GM21786 (cell line): ENCODE measurements around the gene KCNJ6.
"Not testable (repeated sequence)": the region's sequence is repeated elsewhere in the genome, so short reads cannot be mapped to it uniquely, and the experiment has no call there.

Source experiments
- ATAC-seq: cut with Tn5 transposase; IDR thresholded peaks from one replicate; pipeline ENCODE4 v1.9.1; 2021; ENCODE audit not compliant: unreplicated experiment

The KCNJ6 gene, protein sequence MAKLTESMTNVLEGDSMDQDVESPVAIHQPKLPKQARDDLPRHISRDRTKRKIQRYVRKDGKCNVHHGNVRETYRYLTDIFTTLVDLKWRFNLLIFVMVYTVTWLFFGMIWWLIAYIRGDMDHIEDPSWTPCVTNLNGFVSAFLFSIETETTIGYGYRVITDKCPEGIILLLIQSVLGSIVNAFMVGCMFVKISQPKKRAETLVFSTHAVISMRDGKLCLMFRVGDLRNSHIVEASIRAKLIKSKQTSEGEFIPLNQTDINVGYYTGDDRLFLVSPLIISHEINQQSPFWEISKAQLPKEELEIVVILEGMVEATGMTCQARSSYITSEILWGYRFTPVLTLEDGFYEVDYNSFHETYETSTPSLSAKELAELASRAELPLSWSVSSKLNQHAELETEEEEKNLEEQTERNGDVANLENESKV

DNA sequence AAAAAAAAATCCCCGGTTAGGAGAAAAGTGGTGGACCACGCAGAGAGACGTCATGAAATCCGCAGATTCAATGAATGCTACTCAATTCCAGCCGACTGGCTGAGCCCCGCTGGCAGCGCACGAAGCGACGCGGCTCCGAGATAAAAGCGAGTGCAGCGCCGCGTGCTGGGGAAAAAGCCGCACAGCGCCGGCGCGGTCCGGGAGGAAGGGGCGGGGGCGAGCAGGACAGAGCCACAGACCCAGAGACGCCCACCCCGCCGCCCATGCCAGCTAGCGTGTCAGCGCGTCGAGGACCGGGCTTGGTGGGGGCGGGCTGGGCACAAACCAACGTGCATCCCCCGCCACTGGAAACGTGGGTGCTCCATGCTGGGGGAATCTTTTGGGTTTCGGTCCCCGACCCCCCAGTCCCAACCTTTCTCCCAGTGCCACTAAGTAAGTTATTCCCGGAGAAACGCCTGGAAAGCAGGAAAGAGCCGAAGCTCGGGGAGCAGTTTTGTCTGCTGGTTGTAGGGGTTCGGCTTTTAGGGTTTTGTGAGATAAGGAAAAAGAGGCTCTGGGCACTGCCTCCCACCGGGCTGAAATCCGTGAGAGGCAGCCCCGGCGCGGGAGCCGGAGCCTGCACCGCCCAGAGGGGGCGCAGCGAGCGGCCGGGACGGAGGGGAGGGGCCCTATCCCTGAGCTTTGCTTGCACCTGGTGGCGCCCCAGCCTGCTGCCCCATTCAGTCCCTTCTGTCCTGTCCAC, at the start of gene KCNJ6:
Gene KCNJ6 (minus strand): TSS at position 148 of the 742 bp plus-strand sequence. CDS start 75,775 bp downstream, outside the sequence.
- ATAC-seq = no peak

DNA sequence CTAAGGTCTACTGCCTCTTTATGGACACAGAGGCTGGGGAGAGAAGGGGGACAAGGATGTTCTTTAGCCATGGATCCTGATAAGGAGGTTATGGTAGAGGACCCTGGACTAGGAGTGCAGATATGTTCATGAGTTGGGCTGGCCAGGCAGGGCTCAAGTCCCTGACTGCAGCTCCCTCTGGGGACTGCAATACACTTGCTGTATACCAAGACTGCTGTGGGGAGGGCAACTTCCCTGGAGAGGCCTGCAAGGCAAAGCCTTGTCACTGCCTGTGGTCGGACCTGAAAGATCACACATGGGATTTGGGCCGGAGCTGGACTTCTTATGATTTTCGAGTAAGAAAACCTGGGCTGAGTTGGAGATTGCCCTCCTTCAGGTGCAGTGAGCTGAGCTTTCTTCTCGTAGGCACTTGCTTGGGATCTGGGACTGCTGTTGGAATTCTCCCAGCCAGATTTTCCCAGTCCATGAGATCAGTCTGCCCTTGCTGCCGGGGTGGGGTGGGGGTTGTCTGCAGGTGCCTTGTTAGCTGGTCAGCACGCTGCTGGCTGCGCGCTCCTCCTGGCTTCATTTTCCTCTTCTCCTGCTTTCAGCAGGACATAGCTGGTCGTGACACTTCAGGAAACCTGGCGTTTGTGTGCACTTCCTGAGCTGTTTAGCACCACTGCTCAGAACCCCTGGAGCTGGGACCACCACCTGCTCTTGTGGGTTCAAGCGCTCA, 49.0 kb upstream of the KCNJ6 start:
- ATAC-seq = no peak

DNA sequence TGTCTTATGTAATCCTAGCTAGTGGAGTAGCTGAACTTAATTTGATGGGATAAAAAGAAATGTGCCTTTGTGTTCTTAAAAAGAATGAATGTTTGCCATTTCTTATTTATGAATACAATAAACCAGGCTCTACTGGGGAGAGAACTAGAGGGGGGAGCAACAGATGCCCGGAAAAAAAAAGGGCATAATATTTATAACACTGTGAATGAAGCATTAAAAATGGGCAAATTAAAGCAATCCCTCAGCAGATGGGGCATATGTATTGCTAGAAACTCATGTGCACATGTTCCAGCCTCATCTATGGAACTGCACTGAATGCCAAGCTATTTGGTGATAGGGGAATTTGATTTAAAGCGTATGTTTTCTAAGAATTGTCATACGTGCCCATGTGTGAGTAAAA, 42.3 kb upstream of the KCNJ6 start:
- no peak for ATAC-seq

DNA sequence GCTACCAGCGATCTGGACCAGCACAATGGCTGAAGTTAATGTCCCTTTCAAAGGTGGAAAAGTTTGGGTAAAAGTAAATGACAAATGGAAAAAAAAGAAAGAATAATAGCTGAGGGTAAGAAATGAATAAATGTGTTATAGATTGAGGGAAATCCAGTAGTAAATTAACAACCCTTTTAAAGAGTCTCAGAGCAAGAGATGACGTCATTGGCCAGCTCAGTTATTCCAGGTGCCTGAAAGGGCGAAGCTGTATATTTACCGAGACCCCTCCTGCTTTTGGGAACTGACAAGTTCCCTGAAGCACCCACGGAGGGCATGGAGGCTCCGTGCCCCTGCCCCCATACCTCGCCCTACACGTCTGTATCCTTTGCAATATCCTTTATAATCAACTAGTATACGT, 40.5 kb upstream of the KCNJ6 start:
- ATAC-seq = no peak

DNA sequence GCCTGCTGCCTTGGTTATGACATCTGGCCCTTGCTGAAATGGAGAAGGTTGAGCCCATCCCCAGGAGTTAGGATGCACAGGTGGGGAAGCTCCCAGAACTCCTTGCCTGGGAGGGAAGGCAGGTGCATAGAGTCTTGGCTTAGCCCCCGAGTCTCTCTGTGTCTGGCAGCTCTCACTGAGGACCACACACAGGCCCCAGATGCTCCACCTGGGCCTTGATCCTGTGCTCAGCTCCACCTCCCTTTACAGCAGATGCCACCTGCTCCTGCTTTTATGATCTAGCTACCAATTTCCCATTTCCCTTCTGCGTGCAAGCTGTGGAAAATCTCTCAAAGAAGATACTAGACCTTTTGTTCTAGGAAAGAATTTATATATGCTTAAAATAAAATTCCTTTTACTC, 28.8 kb upstream of the KCNJ6 start:
- no peak for ATAC-seq

DNA sequence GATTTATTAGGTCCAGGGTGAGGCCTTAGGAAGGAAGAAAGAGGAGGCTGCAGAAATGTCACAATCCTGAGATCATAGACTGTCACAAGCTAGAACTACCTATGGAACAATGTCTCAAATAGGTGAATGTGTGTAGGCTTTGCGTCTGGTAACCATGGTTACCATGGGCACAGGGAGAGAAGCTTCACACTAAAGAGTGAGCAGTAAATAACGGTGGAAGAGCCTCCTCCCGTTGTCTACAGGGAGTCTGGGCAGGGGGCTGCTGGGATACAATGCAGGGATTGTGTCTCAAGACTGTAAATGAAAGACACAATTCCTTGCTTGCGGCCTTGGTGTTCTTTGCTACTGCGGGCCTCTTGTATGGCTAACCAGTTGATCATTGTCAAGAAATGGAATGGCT, 28.2 kb upstream of the KCNJ6 start:
- no peak for ATAC-seq

DNA sequence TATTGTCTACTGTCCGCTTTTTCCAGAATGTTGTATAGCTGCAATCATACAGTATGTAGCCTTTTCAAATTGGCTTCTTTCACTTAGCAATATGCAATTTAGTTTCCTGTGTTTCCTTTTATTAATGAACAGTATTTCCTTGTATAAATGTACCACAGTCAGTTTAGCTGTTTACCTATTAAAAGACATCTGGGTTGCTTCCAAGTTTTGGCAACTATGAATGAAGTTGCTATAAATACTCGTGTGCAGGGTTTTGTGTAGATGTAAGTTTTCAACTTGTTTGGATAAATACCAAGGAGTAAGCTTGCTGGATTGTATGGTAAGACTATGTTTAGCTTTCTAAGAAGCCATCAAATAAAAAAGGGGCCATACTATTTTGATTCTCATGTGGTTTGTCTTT, 24.4 kb upstream of the KCNJ6 start:
- ATAC-seq = no peak

DNA sequence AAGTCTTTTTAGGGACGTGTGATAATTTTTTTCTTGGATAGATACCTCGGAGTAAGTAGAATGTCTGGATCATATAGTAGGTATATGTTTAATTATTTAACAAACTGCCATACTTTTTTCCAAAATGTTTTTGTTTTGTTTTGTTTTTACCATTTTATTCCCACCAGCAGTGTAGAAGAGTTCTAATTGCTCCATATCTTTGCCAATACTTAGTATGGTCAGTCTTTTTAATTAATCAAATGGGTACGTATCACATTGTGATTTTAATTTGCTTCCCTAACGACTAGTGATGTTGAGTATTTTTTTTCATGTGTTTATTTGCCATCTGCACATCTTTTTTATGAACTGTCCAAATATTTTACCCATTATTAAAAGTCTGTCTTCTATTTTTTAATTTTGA, 23.6 kb upstream of the KCNJ6 start:
- ATAC-seq = no peak

DNA sequence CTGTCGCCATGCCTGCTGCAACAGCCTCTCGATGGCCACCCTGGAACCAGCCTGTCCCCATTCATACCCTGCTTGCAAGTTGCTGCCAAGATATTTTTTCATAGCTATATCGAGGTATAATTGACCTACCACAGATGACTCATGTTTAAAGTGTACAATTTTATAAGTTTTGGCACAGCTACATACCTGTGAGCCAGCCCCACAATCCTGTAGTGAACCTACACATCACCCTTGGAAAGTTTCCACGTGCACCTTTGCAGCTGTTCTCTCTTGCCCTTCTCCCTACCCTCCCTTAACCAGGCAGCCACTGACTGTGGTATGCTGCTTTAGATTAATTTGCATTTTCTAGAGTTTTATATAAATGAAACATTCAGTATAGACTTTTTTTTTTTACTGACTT, 23.0 kb upstream of the KCNJ6 start:
- no peak for ATAC-seq

DNA sequence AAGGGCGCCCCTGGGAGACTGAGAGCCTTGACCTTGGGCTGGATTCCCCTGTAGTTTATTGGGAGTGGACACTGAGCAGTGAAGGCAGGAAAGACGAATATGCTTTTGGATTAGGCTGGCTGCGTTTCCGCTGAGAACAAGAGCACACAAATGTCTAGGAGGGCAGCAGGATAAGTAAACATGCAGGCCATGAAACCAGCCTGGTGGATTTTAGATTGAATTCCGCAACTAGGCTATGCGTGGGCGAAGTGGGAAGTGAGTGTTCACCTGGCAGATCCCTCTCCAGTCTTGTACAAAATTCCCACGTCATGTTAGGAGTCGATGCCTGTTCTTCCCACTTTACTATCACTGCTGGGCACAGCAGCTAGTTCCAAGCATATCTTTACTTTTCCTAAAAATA, 21.4 kb upstream of the KCNJ6 start:
- ATAC-seq = no peak

DNA sequence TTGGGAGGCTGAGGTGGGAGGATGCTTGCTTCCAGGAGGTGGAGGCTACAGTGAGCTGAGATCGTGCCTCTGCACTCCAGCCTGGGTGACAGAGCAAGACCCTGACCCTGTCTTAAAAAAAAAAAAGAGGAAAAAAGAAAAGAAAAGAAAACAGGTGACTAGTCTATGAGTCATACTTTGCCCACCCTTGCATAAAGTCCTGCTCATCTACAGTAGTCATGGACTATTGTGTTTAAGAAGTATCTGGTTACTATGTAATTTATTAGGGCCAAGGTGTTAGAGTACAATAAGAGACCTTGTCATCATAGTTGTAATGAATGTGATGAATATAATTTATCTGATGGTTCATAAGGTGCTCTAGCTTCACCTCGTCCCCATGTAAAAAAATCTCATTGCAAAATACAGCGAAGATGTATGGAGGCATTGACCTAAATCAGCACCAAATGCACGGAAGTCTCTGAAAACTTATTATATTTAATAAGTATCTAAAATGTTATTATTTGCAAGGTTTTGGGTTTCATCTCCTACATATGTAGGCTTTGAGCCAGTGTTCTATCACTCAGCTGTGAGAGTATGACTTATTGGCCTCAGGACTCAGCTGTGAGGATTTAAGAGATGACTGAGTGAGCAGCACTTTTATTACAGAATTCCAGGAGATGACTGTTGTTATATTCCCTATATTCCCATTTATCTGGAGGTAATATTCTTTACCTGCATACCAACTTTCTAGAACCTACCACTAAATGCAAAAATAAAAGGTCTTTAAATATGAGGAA, 19.9 kb upstream of the KCNJ6 start:
- ATAC-seq = no peak

DNA sequence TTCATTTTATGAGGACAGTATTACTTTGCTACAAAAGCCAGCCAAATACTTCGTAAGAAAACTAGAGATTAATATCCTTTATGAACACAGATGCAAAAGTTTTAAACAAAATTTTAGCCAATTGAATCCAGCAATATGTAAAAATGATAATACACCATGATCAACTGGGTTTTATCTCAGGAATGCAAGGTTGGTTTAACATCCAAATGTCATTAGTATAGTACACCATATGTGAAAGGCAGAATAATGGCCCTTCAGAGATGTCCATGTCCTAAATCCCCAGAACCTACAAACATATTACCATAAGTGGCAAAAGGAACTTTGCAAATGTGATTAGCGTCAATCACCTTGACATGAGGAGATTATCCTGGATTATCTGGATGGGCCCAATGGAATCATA, 16.7 kb upstream of the KCNJ6 start:
- ATAC-seq = no peak

DNA sequence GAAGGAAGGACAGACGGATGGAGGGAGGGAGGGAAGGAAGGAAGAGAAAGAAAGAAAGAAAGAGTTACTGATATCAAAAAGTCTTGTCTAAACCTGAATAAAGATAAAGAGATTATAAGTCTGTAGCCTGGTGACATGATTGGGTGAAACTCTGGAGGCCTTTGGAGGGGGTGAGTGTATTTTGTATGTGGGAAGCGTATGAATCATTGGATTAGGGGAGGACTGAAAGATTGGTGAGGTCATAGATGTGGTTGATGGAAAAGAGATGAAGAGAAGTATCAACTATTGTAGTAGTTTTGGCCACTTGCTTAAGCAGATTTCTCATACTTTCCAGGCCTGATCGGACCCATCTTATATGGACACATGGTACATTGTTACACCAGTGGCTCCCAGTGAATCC, 11.5 kb upstream of the KCNJ6 start:
- ATAC-seq = no peak

DNA sequence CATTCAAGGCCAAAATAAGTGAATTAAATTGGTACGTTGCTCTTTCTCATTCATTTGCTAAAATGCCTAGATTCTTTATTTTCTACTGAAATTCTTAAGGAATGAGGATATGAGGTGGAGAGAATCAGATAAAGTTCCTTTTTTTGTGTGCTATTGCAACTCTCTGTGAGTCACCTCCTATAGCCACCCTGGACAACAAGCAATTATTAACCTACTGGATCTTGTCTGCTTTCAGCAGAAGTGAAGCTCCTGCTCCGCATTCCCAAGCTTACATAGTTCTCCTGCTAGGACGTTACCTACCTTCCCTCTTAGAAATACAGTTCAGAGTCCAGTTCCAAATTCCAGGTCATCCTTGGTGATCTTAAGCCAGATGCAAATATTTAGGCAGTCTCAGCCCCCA, 4.8 kb upstream of the KCNJ6 start:
- ATAC-seq = no peak

DNA sequence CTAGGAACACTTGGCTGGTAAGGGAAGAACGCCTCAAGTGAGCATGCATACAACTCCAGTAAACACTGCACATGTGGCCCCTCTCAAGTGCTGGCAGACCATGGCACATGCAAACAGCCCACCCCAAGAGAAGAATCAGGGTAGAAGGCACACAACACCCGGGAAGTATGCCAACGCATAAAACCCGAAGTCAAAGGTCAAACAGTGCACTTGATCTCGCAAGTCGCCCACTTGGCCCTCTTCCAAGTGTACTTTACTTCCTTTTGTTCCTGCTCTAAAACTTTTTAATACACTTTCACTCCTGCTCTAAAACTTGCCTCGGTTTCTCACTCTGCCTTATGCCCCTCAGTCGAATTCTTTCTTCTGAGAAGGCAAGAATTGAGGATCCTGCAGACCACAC, 4.0 kb upstream of the KCNJ6 start:
- not testable (repeated sequence) for ATAC-seq

DNA sequence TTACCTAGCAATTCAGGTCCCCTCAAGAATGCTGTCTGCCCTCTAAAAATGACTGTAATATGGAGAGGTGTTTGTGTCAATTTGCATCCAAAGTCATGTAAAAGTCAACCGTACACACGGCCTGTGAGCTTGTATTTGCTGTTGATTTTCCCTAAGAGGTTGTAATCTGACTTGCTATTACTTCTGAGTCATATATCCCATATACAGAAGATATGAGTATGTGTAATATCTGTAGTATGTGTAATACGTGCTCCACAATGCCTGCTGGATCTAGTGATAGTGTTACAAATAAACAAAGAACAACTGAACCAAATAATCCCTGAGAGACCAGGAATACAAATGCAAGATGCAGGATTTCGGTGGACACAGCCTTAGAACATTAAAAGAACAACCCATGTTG, 1.4 kb upstream of the KCNJ6 start:
- ATAC-seq = no peak

DNA sequence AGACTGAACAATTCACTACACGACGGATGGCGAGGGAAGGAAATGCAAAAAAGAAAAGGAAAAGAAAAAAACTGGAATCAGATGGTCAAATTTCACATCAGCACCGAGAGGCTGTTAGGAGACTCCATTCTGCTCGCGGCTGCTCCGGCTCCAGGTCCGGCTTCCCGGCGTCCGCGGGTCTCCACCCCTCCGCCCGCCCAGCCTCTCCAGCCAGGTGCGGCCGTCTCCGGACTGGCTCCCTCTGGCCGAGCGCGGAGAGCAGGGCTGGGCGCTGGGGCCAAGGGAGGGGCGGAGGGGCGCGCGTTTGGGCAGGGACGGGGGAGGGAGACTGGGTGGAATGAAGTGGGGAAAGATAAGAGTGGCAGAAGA, 332 bp downstream of the KCNJ6 start:
- no peak for ATAC-seq

DNA sequence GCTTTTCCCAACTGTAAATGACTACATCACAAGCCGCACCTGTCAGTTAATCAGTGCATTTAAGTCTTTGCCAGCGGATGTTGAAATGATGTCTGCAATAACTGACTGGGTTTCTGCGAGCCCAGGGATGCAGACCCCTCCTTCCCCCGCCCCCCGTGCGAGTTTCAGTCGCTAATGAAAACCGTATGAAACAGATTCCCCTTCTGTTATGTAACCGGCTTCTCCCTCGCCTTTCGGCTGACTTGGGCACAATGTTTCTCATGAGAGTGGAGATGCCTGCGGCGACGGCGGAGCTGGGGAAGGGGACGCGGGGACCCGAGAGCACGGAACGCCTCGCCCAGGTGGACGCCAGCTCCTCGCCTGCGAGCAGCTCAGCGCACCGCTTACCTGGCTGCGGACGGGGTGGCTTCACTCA, 753 bp downstream of the KCNJ6 start:
- no peak for ATAC-seq

DNA sequence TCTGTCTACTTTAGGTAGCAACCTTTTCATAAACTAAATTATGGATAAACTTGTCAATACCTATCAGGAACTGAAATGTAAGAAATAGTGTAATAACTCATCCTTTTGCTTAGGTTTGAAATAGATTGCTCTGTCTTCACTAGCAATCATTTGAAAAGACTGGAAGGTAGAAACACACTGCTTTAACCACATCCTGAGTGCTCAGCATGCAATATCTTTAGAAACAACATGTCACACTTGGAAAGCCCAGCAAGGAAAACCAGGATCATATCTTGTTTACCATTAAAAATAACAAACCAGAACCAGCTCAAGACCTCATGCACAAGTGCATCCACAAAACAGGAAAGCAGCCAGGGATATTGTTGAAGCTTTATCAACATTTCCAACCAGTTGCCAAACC, 3.6 kb downstream of the KCNJ6 start:
- ATAC-seq = no peak

DNA sequence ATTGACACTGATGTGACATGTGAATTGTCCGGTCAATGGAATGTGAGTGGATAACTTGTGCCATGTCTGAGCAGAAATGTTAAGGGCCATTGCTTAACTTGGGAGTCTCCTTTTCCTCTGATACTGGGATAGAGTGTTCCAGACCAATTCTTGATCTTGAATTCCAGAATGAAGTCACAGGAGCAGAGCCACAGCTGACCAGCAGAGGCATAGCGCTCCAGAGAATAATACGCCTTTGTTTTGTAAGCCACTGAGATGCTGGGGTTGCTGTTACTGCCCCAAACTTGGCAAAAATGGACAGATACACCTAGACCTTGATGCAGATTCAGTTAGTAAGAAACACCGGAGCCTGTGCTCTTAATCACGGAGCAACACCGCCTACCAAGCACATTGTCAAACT, 6.3 kb downstream of the KCNJ6 start:
- no peak for ATAC-seq

DNA sequence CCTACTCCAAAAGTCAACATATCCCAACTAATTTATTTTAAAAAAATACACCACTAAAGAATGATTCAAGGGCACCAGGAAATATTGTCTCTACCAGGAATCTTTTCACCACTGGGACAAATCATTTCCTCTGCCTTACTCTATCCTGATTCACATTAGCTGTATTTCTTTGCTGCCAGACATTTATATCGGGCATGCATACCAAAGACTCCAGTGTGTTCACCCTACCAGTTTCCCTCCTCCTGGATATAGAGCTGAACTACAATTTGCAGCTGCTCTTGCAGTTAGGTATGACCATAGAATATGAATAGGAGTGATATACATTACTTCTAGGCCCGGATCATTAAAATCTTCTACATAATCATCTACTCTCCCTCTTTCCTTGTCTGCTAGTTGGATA, 7.6 kb downstream of the KCNJ6 start:
- no peak for ATAC-seq
